SK-N-SH treated with all-trans-retinoic acid at 6 μM for 48 hours (cell line): ENCODE measurements around the gene ABCA9.

Experiments used
- ATAC-seq: fragments of 200-7000 bp; cut with Tn5 transposase; 3 replicates; pipeline ENCODE4 v1.9.1; 2020; ENCODE audit warnings: mild to moderate bottlenecking, moderate library complexity
- ARNTL ChIP-seq: fragments of 450-650 bp; formaldehyde crosslinking; IDR thresholded peaks from 2 replicates; pipeline ENCODE4 v1.5.0; 2020; ENCODE audit warnings: low read depth, mild to moderate bottlenecking, moderate library complexity, borderline replicate concordance
- BACH2 ChIP-seq: fragments of 250-450 bp; sonication (Bioruptor Pico); IDR thresholded peaks from 2 replicates; pipeline ENCODE4 v1.9.0; 2021; ENCODE audit warnings: mild to moderate bottlenecking, borderline replicate concordance
- CREB5 ChIP-seq: fragments of 250-450 bp; sonication (Bioruptor Pico); IDR thresholded peaks from 2 replicates; pipeline ENCODE4 v1.5.1; 2020; ENCODE audit warnings: low read depth, mild to moderate bottlenecking, moderate library complexity
- CSDC2 ChIP-seq: fragments of 250-450 bp; sonication (Bioruptor Pico); IDR thresholded peaks from 2 replicates; pipeline ENCODE4 v1.5.0; 2020; ENCODE audit warnings: mild to moderate bottlenecking, moderate library complexity
- CSRNP3 ChIP-seq: fragments of 250-450 bp; sonication (Bioruptor Pico); IDR thresholded peaks from 2 replicates; pipeline ENCODE4 v1.5.1; 2021; ENCODE audit warnings: mild to moderate bottlenecking, moderate library complexity
- ESRRG ChIP-seq: fragments of 250-450 bp; sonication (Bioruptor Pico); IDR thresholded peaks from 2 replicates; pipeline ENCODE4 v1.6.1; 2021; ENCODE audit warnings: mild to moderate bottlenecking
- GLIS3 ChIP-seq: fragments of 250-450 bp; sonication (Bioruptor Pico); IDR thresholded peaks from 2 replicates; pipeline ENCODE4 v1.5.0; 2020; ENCODE audit warnings: mild to moderate bottlenecking, moderate library complexity
- ISL1 ChIP-seq: fragments of 250-450 bp; sonication (Bioruptor Pico); IDR thresholded peaks from 2 replicates; pipeline ENCODE4 v2.1.2; 2022; ENCODE audit warnings: mild to moderate bottlenecking, moderate library complexity
- OSR1 ChIP-seq: fragments of 250-450 bp; sonication (Bioruptor Pico); IDR thresholded peaks from 2 replicates; pipeline ENCODE4 v1.8.0; 2022; ENCODE audit warnings: moderate library complexity, mild to moderate bottlenecking, inconsistent platforms
- PPARA ChIP-seq: fragments of 250-450 bp; sonication (Bioruptor Pico); IDR thresholded peaks from 2 replicates; pipeline ENCODE4 v1.5.0; 2020; ENCODE audit warnings: mild to moderate bottlenecking, borderline replicate concordance
- RARB ChIP-seq: fragments of 250-450 bp; sonication (Bioruptor Pico); IDR thresholded peaks from 2 replicates; pipeline ENCODE4 v1.8.0; 2021; ENCODE audit warnings: mild to moderate bottlenecking, moderate library complexity
- SNAI2 ChIP-seq: fragments of 250-450 bp; sonication (Bioruptor Pico); IDR thresholded peaks from 2 replicates; pipeline ENCODE4 v1.5.0; 2020; ENCODE audit warnings: mild to moderate bottlenecking, moderate library complexity
- TCF4 ChIP-seq: fragments of 250-450 bp; sonication (Bioruptor Pico); IDR thresholded peaks from 2 replicates; pipeline ENCODE4 v1.8.0; 2021; ENCODE audit warnings: mild to moderate bottlenecking, moderate library complexity, borderline replicate concordance
- TSHZ2 ChIP-seq: fragments of 250-450 bp; sonication (Bioruptor Pico); IDR thresholded peaks from 2 replicates; pipeline ENCODE4 v1.5.0; 2020; ENCODE audit warnings: mild to moderate bottlenecking, moderate library complexity
- ZC3H10 ChIP-seq: fragments of 250-450 bp; sonication (Bioruptor Pico); IDR thresholded peaks from 2 replicates; pipeline ENCODE4 v1.5.1; 2021; ENCODE audit warnings: mild to moderate bottlenecking, moderate library complexity
- ZFP3 ChIP-seq: fragments of 250-450 bp; sonication (Bioruptor Pico); IDR thresholded peaks from 2 replicates; pipeline ENCODE4 v1.5.0; 2020; ENCODE audit warnings: mild to moderate bottlenecking, moderate library complexity
- ZFP30 ChIP-seq: fragments of 450-650 bp; formaldehyde crosslinking; IDR thresholded peaks from 2 replicates; pipeline ENCODE4 v1.5.0; 2022; ENCODE audit warnings: mild to moderate bottlenecking, moderate library complexity
- ZNF70 ChIP-seq: fragments of 450-650 bp; formaldehyde crosslinking; IDR thresholded peaks from 2 replicates; pipeline ENCODE4 v1.5.0; 2020; ENCODE audit warnings: mild to moderate bottlenecking, moderate library complexity
- ZNF8 ChIP-seq: fragments of 450-650 bp; formaldehyde crosslinking; IDR thresholded peaks from 2 replicates; pipeline ENCODE4 v1.5.0; 2020; ENCODE audit warnings: mild to moderate bottlenecking, moderate library complexity
- TF ChIP-seq, protein P1 (sequence below): fragments of 250-450 bp; sonication (Bioruptor Pico); IDR thresholded peaks from 2 replicates; pipeline ENCODE4 v1.8.0; 2021; ENCODE audit warnings: low read depth, mild to moderate bottlenecking, moderate library complexity, borderline replicate concordance
- TF ChIP-seq, protein P2 (sequence below): fragments of 250-450 bp; sonication (Bioruptor Pico); IDR thresholded peaks from 2 replicates; pipeline ENCODE4 v1.8.0; 2020; ENCODE audit warnings: mild to moderate bottlenecking, moderate library complexity, borderline replicate concordance

ABCA9 gene

DNA sequence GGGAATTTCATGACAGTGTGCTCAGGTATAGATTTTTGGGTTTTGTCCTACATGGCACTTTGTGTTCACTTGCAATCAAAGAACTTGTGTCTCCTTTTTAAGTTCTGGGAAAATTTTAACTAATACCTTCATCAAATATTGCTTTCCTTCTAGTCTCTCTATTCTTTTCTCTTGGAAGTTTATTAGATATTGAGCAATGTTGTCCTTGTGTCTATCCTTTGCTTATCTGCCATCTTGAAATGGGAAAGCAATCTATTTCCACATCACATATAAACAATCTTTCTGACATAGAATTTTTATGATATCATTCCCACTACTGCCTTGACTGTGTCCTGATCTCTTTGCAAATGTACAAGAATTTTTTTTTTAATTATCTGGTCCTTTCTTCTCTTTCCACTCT, 4.4 kb upstream of the ABCA9 start:
- ATAC-seq, result no peak
- TF ChIP-seq ZNF70 (CRISPR knock-in tag), result no peak
- no peak for TF ChIP-seq ISL1 (CRISPR knock-in tag)
- no peak for TF ChIP-seq TSHZ2 (CRISPR knock-in tag)
- TF ChIP-seq ZC3H10 (CRISPR knock-in tag), result no peak
- no peak for TF ChIP-seq BACH2 (CRISPR knock-in tag)
- no peak for TF ChIP-seq ARNTL (CRISPR knock-in tag)
- no peak for TF ChIP-seq CREB5 (CRISPR knock-in tag)
- TF ChIP-seq OSR1, result no peak
- no peak for TF ChIP-seq CSRNP3 (CRISPR knock-in tag)
- TF ChIP-seq ESRRG (CRISPR knock-in tag), result no peak
- TF ChIP-seq TCF4 (CRISPR knock-in tag), result no peak

- ATAC-seq, result no peak
- no peak for TF ChIP-seq ZC3H10 (CRISPR knock-in tag)
- no peak for TF ChIP-seq ISL1 (CRISPR knock-in tag)
- TF ChIP-seq GLIS3 (CRISPR knock-in tag), result no peak
- no peak for TF ChIP-seq RARB (CRISPR knock-in tag)
- TF ChIP-seq ZNF70 (CRISPR knock-in tag), result no peak
- no peak for TF ChIP-seq CSDC2 (CRISPR knock-in tag)
- no peak for TF ChIP-seq ESRRG (CRISPR knock-in tag)
- no peak for TF ChIP-seq CSRNP3 (CRISPR knock-in tag)
- TF ChIP-seq PPARA (CRISPR knock-in tag), result no peak
- no peak for TF ChIP-seq CREB5 (CRISPR knock-in tag)
- TF ChIP-seq, protein P1, sequence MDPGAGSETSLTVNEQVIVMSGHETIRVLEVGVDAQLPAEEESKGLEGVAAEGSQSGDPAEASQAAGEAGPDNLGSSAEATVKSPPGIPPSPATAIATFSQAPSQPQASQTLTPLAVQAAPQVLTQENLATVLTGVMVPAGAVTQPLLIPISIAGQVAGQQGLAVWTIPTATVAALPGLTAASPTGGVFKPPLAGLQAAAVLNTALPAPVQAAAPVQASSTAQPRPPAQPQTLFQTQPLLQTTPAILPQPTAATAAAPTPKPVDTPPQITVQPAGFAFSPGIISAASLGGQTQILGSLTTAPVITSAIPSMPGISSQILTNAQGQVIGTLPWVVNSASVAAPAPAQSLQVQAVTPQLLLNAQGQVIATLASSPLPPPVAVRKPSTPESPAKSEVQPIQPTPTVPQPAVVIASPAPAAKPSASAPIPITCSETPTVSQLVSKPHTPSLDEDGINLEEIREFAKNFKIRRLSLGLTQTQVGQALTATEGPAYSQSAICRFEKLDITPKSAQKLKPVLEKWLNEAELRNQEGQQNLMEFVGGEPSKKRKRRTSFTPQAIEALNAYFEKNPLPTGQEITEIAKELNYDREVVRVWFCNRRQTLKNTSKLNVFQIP (CRISPR knock-in tag), result no peak
- no peak for TF ChIP-seq ZFP3 (CRISPR knock-in tag)
- TF ChIP-seq TCF4 (CRISPR knock-in tag), result no peak
- TF ChIP-seq BACH2 (CRISPR knock-in tag), result no peak
- no peak for TF ChIP-seq ARNTL (CRISPR knock-in tag)
- no peak for TF ChIP-seq ZNF8 (CRISPR knock-in tag)
- no peak for TF ChIP-seq TSHZ2 (CRISPR knock-in tag)
- TF ChIP-seq, protein P2, sequence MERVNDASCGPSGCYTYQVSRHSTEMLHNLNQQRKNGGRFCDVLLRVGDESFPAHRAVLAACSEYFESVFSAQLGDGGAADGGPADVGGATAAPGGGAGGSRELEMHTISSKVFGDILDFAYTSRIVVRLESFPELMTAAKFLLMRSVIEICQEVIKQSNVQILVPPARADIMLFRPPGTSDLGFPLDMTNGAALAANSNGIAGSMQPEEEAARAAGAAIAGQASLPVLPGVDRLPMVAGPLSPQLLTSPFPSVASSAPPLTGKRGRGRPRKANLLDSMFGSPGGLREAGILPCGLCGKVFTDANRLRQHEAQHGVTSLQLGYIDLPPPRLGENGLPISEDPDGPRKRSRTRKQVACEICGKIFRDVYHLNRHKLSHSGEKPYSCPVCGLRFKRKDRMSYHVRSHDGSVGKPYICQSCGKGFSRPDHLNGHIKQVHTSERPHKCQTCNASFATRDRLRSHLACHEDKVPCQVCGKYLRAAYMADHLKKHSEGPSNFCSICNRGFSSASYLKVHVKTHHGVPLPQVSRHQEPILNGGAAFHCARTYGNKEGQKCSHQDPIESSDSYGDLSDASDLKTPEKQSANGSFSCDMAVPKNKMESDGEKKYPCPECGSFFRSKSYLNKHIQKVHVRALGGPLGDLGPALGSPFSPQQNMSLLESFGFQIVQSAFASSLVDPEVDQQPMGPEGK (CRISPR knock-in tag), result no peak
- no peak for TF ChIP-seq SNAI2 (CRISPR knock-in tag)
- TF ChIP-seq ZFP30 (CRISPR knock-in tag), result no peak
Observed at GRCh38 chr17:69064476-69064875, 3.7 kb upstream of the ABCA9 start.
